ENCODE results near the gene BCL7A.

BCL7A gene

DNA sequence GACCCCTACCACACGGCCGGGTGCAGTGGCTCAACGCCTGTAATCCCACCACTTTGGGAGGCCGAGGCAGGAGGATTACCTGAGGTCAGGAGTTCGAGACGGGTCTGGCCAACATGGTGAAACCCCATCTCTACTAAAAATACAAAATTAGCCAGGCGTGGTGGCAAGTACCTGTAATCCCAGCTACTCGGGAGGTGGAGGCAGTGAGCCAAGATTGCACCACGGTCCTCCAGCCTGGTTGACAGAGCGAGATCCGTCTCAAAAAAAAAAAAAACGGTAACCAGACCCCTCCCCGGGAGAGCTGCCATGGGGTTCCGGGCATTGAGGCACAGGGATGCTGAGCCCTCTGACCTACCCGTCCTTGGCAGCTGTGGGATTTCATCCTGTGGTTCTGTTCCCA lies 21.8 kb downstream of the BCL7A start:
- WGBS (ENCODE audit: extremely low coverage, insufficient coverage, low lambda C conversion rate), result no CpG with 5 or more reads among the region's 15 CpGs
- no peaks in the 10 kb centered on the region for H3K27me3 ChIP-seq (ENCODE audit: insufficient read depth, low read length, poor library complexity)

GRCh38 chr12:122045262-122045661 lies 23.6 kb downstream of the BCL7A start:
- peak; percentile 46 for DNase-seq
- H3K4me1 ChIP-seq (ENCODE audit: control insufficient read depth, low read depth, low read length), result no peaks in the 10 kb centered on the region
- no peak overlapping the region for H3K27ac ChIP-seq (ENCODE audit: low read depth, low read length)
- no peaks in the 10 kb centered on the region for H3K27me3 ChIP-seq (ENCODE audit: insufficient read depth, low read length, poor library complexity)
- H3K79me1 ChIP-seq (ENCODE audit: low read length), result no peaks in the 10 kb centered on the region
- H2BK120ac ChIP-seq (ENCODE audit: low read depth, low read length), result no peak overlapping the region
- no peak overlapping the region for H3K4ac ChIP-seq (ENCODE audit: low read depth, low read length)
- no peak overlapping the region for H2BK15ac ChIP-seq (replicated peaks; ENCODE audit: low read depth)
- no CpG with 5 or more reads among the region's 7 CpGs for WGBS (ENCODE audit: extremely low coverage, insufficient coverage, low lambda C conversion rate)
- no peak overlapping the region for H3K4me2 ChIP-seq (ENCODE audit: low read length)
- no peak overlapping the region for H3K18ac ChIP-seq (ENCODE audit: low read length)
- H3K4me3 ChIP-seq (ENCODE audit: low read length), result no peak overlapping the region
- no peak overlapping the region for H3K56ac ChIP-seq (ENCODE audit: low read length)
- H3K9ac ChIP-seq (ENCODE audit: low read length), result no peak overlapping the region
- H2AK5ac ChIP-seq (ENCODE audit: low read length), result no peak overlapping the region
- no peak overlapping the region for H4K8ac ChIP-seq (ENCODE audit: low read depth, low read length)
- no peak overlapping the region for H3K23ac ChIP-seq (ENCODE audit: low read length)
- H4K5ac ChIP-seq (ENCODE audit: low read length), result no peak overlapping the region
- peaks cover 4% of the 10 kb centered on the region for H3K36me3 ChIP-seq (ENCODE audit: control insufficient read depth, insufficient read depth, low read length)
- no peak overlapping the region for H2BK5ac ChIP-seq (ENCODE audit: low read length)
- no peaks in the 10 kb centered on the region for H3K79me2 ChIP-seq (ENCODE audit: control insufficient read depth, insufficient read depth, low read length)

More for the DNA sequence above, 21.8 kb downstream of the BCL7A start:
- Histone ChIP-seq H2BK120ac (ENCODE audit: low read depth, low read length) (no peak overlapping the region), H4K8ac (ENCODE audit: low read depth, low read length) (no peak overlapping the region), H4K5ac (ENCODE audit: low read length) (no peak overlapping the region), H3K4me2 (ENCODE audit: low read length) (no peak overlapping the region), H2AK5ac (ENCODE audit: low read length) (no peak overlapping the region), H3K23ac (ENCODE audit: low read length) (no peak overlapping the region), H3K56ac (ENCODE audit: low read length) (no peak overlapping the region), H2BK5ac (ENCODE audit: low read length) (no peak overlapping the region), H3K4me1 (ENCODE audit: control insufficient read depth, low read depth, low read length) (no peaks in the 10 kb centered on the region), H3K36me3 (ENCODE audit: control insufficient read depth, insufficient read depth, low read length) (peaks cover 4% of the 10 kb centered on the region), H3K18ac (ENCODE audit: low read length) (no peak overlapping the region), H3K9ac (ENCODE audit: low read length) (no peak overlapping the region), H3K4me3 (ENCODE audit: low read length) (no peak overlapping the region), H3K79me1 (ENCODE audit: low read length) (no peaks in the 10 kb centered on the region), H3K4ac (ENCODE audit: low read depth, low read length) (no peak overlapping the region), H3K27ac (ENCODE audit: low read depth, low read length) (no peak overlapping the region), H2BK15ac (replicated peaks; ENCODE audit: low read depth) (no peak overlapping the region), H3K79me2 (ENCODE audit: control insufficient read depth, insufficient read depth, low read length) (no peaks in the 10 kb centered on the region)
- no peak for DNase-seq

DNA sequence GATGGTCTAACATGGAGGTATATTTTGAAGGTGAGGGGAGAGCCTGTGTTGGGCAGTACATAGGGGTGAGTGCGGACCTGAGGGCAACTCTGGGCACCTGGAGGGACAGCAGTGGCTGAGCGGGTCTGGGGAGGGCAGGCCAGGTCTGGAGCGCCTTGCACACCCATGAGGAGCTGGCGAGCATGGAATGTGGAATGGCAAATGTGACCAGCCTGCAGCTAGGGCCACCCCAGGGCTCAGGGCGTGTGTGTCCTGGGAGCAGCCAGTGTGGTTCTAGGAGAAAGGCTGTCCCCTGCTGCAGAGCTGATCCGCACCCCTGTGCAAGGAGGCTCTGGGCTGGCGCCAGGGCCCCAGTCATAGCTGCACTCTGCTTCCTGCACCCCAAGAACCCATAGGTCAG lies 24.5 kb downstream of the BCL7A start:
- Histone ChIP-seq H3K79me2 (ENCODE audit: control insufficient read depth, insufficient read depth, low read length) (no peaks in the 10 kb centered on the region), H2BK5ac (ENCODE audit: low read length) (no peak overlapping the region), H4K8ac (ENCODE audit: low read depth, low read length) (no peak overlapping the region), H3K4me1 (ENCODE audit: control insufficient read depth, low read depth, low read length) (no peaks in the 10 kb centered on the region), H3K18ac (ENCODE audit: low read length) (no peak overlapping the region), H2BK15ac (replicated peaks; ENCODE audit: low read depth) (no peak overlapping the region), H4K5ac (ENCODE audit: low read length) (no peak overlapping the region), H3K27ac (ENCODE audit: low read depth, low read length) (no peak overlapping the region), H3K36me3 (ENCODE audit: control insufficient read depth, insufficient read depth, low read length) (peaks cover 4% of the 10 kb centered on the region), H3K79me1 (ENCODE audit: low read length) (no peaks in the 10 kb centered on the region), H3K4ac (ENCODE audit: low read depth, low read length) (no peak overlapping the region), H3K9ac (ENCODE audit: low read length) (no peak overlapping the region), H2AK5ac (ENCODE audit: low read length) (no peak overlapping the region), H3K4me2 (ENCODE audit: low read length) (no peak overlapping the region), H2BK120ac (ENCODE audit: low read depth, low read length) (no peak overlapping the region), H3K23ac (ENCODE audit: low read length) (no peak overlapping the region), H3K4me3 (ENCODE audit: low read length) (no peak overlapping the region), H3K27me3 (ENCODE audit: insufficient read depth, low read length, poor library complexity) (no peaks in the 10 kb centered on the region), H3K56ac (ENCODE audit: low read length) (no peak overlapping the region)
- no CpG with 5 or more reads among the region's 7 CpGs for WGBS (ENCODE audit: extremely low coverage, insufficient coverage, low lambda C conversion rate)
- DNase-seq, result no peak

DNA sequence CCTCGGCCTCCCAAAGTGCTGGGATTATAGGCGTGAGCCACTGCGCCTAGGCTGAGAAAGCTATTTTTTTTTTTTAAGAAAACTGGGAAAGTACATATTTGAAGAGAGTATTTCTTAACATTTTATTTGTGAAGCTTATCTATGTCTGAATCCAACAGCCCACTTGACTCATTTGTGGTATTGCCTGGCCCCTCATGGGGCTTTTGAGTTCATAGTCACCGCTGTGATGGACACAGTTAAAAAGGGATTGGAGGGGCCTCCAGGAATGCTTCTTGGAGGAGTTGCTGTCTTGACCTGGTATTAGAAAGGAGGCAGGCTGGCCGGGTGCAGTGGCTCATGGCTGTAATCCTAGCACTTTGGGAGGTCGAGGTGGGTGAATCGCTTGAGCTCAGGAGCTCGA lies 26.5 kb downstream of the BCL7A start:
- Histone ChIP-seq H4K8ac (ENCODE audit: low read depth, low read length) (no peak overlapping the region), H2BK120ac (ENCODE audit: low read depth, low read length) (no peak overlapping the region), H3K4me2 (ENCODE audit: low read length) (no peak overlapping the region), H2AK5ac (ENCODE audit: low read length) (no peak overlapping the region), H3K18ac (ENCODE audit: low read length) (no peak overlapping the region), H2BK5ac (ENCODE audit: low read length) (no peak overlapping the region), H3K4ac (ENCODE audit: low read depth, low read length) (no peak overlapping the region), H3K56ac (ENCODE audit: low read length) (no peak overlapping the region), H3K27me3 (ENCODE audit: insufficient read depth, low read length, poor library complexity) (no peaks in the 10 kb centered on the region), H2BK15ac (replicated peaks; ENCODE audit: low read depth) (no peak overlapping the region), H3K23ac (ENCODE audit: low read length) (no peak overlapping the region), H3K36me3 (ENCODE audit: control insufficient read depth, insufficient read depth, low read length) (peaks cover 4% of the 10 kb centered on the region), H3K4me3 (ENCODE audit: low read length) (no peak overlapping the region), H4K5ac (ENCODE audit: low read length) (no peak overlapping the region), H3K79me2 (ENCODE audit: control insufficient read depth, insufficient read depth, low read length) (no peaks in the 10 kb centered on the region), H3K9ac (ENCODE audit: low read length) (no peak overlapping the region), H3K4me1 (ENCODE audit: control insufficient read depth, low read depth, low read length) (no peaks in the 10 kb centered on the region), H3K79me1 (ENCODE audit: low read length) (no peaks in the 10 kb centered on the region), H3K27ac (ENCODE audit: low read depth, low read length) (no peak overlapping the region)
- no CpG with 5 or more reads among the region's 8 CpGs for WGBS (ENCODE audit: extremely low coverage, insufficient coverage, low lambda C conversion rate)
- no peak for DNase-seq

GRCh38 chr12:122049827-122050226 lies 28.1 kb downstream of the BCL7A start:
- Histone ChIP-seq H3K79me2 (ENCODE audit: control insufficient read depth, insufficient read depth, low read length) (no peaks in the 10 kb centered on the region), H2BK5ac (ENCODE audit: low read length) (no peak overlapping the region), H3K4me1 (ENCODE audit: control insufficient read depth, low read depth, low read length) (no peaks in the 10 kb centered on the region), H3K23ac (ENCODE audit: low read length) (no peak overlapping the region), H4K5ac (ENCODE audit: low read length) (no peak overlapping the region), H3K18ac (ENCODE audit: low read length) (no peak overlapping the region), H3K56ac (ENCODE audit: low read length) (no peak overlapping the region), H3K4me2 (ENCODE audit: low read length) (no peak overlapping the region), H4K8ac (ENCODE audit: low read depth, low read length) (no peak overlapping the region), H2BK15ac (replicated peaks; ENCODE audit: low read depth) (no peak overlapping the region), H3K9ac (ENCODE audit: low read length) (no peak overlapping the region), H3K36me3 (ENCODE audit: control insufficient read depth, insufficient read depth, low read length) (no peaks in the 10 kb centered on the region), H3K27ac (ENCODE audit: low read depth, low read length) (no peak overlapping the region), H2AK5ac (ENCODE audit: low read length) (no peak overlapping the region), H3K79me1 (ENCODE audit: low read length) (no peaks in the 10 kb centered on the region), H3K4me3 (ENCODE audit: low read length) (no peak overlapping the region), H3K27me3 (ENCODE audit: insufficient read depth, low read length, poor library complexity) (no peaks in the 10 kb centered on the region), H3K4ac (ENCODE audit: low read depth, low read length) (no peak overlapping the region), H2BK120ac (ENCODE audit: low read depth, low read length) (no peak overlapping the region)
- DNase-seq, result no peak
- WGBS (ENCODE audit: extremely low coverage, insufficient coverage, low lambda C conversion rate), result no CpG with 5 or more reads among the region's 9 CpGs

GRCh38 chr12:122050706-122051105 lies 29.0 kb downstream of the BCL7A start:
- no peaks in the 10 kb centered on the region for H3K79me2 ChIP-seq (ENCODE audit: control insufficient read depth, insufficient read depth, low read length)
- no peak overlapping the region for H3K56ac ChIP-seq (ENCODE audit: low read length)
- H3K4me2 ChIP-seq (ENCODE audit: low read length), result no peak overlapping the region
- H2BK120ac ChIP-seq (ENCODE audit: low read depth, low read length), result no peak overlapping the region
- H3K23ac ChIP-seq (ENCODE audit: low read length), result no peak overlapping the region
- H2AK5ac ChIP-seq (ENCODE audit: low read length), result no peak overlapping the region
- DNase-seq, result no peak
- no peaks in the 10 kb centered on the region for H3K36me3 ChIP-seq (ENCODE audit: control insufficient read depth, insufficient read depth, low read length)
- H2BK5ac ChIP-seq (ENCODE audit: low read length), result no peak overlapping the region
- no peak overlapping the region for H3K27ac ChIP-seq (ENCODE audit: low read depth, low read length)
- no peaks in the 10 kb centered on the region for H3K27me3 ChIP-seq (ENCODE audit: insufficient read depth, low read length, poor library complexity)
- H4K8ac ChIP-seq (ENCODE audit: low read depth, low read length), result no peak overlapping the region
- no peak overlapping the region for H3K4ac ChIP-seq (ENCODE audit: low read depth, low read length)
- H4K5ac ChIP-seq (ENCODE audit: low read length), result no peak overlapping the region
- no peak overlapping the region for H3K4me3 ChIP-seq (ENCODE audit: low read length)
- no CpG with 5 or more reads among the region's 20 CpGs for WGBS (ENCODE audit: extremely low coverage, insufficient coverage, low lambda C conversion rate)
- H3K4me1 ChIP-seq (ENCODE audit: control insufficient read depth, low read depth, low read length), result no peaks in the 10 kb centered on the region
- no peaks in the 10 kb centered on the region for H3K79me1 ChIP-seq (ENCODE audit: low read length)
- no peak overlapping the region for H2BK15ac ChIP-seq (replicated peaks; ENCODE audit: low read depth)
- no peak overlapping the region for H3K9ac ChIP-seq (ENCODE audit: low read length)
- H3K18ac ChIP-seq (ENCODE audit: low read length), result no peak overlapping the region
